GM18951 (cell line): ENCODE data around the gene SNRNP70.
A peak's percentile ranks its signal among the peaks of the same experiment; 100 is the strongest.

Source experiments
- POLR2A ChIP-seq: IDR thresholded peaks from 4 replicates; pipeline ENCODE4 v1.6.1; 2011; ENCODE audit warnings: mild to moderate bottlenecking; ENCODE audit not compliant: insufficient read length, insufficient read depth; ENCODE audit errors: extremely low read depth
- in situ Hi-C: fragments of 300-500 bp; cut with MboI; formaldehyde crosslinking; loops from one replicate; pipeline ENCODE4 v1.12.0; 2022; ENCODE audit warnings: low sequenced_read_pairs, mixed read lengths, inconsistent platforms; ENCODE audit not compliant: unreplicated experiment

Gene SNRNP70

GRCh38 chr19:49101160-49101559, 15.9 kb downstream of the SNRNP70 start:
- in situ Hi-C loops = no loop called here
- no peak for TF ChIP-seq POLR2A

DNA sequence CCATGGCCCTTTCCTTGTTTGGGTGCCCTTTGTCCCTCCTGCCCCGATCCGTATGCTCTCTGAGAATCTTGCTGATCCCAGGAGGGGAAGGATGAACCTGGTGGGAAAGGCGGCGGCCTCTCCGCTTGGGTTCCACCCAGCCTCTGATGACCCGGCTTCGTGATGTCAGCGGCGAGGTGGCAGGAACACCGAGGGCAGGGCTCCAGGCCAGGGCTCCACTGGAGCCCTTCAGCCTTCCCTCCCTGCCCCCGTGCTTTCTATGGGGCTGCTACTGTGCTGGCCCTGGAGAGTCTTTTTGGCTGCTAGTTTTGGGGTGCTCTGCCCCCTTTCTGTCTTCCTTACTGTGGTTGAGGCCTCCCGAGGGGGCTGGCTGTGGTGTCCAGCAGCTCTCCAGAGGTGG, 17.1 kb downstream of the SNRNP70 start:
- no peak for TF ChIP-seq POLR2A
- in situ Hi-C loops = no loop called here

DNA sequence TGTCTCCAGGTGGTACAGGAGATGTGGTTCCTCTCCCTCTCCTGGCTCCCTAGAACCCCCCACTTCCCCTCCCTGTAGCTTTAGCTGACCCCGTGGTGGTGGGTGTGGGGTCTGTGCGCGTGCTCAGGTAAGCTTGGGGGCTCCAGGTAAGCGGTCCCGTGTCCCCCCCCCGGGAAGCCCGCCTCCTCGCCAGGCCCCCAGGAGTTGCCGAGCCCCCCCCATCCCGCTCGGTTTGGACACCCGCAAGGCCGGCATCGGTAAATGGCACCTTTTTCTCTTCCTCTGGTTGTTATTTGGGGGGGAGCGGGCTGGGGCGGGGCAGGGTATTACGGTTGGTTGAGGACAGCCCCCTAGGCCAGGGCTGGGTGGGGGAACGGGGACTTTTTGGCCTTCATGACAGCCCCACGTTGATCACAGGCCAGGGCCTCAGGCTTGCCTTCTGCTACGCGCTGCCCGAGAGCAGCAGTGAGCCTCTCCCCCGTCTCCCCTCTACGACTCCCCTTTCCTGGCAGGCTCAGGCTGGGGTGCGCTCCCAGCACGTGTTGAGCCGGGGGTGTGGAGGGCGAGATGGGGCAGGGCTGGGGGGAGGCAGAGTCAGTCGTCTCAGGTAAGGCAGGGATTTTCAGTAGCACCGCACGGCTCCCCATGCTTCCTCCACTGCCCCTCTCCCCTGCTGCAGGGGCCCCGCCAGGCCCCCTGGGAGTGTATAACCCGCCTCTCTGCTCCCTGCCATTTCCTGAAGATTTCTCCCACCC, 18.3 kb downstream of the SNRNP70 start:
- in situ Hi-C loops = no loop called here
- TF ChIP-seq POLR2A = no peak

- in situ Hi-C loops = no loop called here
These were observed 19.1 kb downstream of the SNRNP70 start for GRCh38 chr19:49104229-49104864.

GRCh38 chr19:49106648-49107135, 21.4 kb downstream of the SNRNP70 start:
- in situ Hi-C loops = no loop called here
- no peak for TF ChIP-seq POLR2A

More at GRCh38 chr19:49104229-49104864, 19.1 kb downstream of the SNRNP70 start:
- TF ChIP-seq POLR2A = no peak

- no peak for TF ChIP-seq POLR2A
- in situ Hi-C loops = no loop called here
These were observed 22.6 kb downstream of the SNRNP70 start for GRCh38 chr19:49107625-49108459.

DNA sequence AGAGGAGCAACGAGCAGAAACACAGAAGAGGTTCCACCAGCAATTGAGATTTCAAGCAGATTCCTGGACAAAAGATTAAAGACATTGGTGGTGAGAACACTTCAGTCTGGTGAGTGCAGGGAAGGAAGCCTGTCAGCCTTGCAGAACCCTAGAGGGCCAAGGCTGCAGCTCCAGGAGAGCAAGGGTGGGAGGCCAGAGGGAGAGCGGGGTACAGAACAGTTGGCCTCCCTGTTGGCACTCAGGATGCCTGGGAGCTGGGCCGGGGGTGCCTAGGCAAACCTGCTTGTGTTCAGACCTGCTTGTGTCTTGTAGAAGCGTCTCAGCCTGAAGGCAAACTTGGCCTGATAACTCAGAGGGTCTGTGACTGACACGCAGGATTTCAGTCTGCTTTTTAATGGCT, 23.8 kb downstream of the SNRNP70 start:
- no peak for TF ChIP-seq POLR2A
- in situ Hi-C loops = no loop called here

DNA sequence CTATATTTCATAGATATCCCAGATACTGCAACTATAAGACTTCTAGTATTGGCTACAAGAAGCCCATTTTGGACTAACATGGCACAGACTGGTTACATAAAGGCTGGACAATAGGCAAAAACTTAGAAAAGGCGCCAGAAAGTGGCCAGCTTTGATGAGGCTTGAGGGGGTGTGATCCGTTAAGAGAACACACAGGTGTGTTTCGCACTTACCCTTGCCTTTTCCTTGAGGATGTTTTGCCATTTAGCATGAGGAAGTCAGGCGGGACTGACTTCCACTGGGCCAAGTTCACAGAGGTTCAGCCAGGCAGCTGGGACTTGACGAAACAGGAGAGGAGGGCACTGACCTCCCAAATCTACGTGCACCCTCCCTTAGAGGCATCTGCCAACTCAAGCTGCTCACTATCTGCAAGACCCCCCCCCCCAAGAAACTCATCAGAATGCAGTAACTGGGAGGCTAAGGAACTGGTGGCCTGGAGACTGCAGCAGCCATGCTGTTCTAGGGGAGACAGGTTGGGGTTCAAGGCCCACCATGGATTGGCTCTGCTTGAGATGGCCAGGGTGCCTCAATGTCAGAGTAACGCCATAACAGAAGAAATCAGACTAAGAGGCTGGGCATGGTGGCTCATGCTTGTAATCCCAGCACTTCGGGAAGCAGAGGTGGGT, 24.4 kb downstream of the SNRNP70 start:
- no peak for TF ChIP-seq POLR2A
- in situ Hi-C loops = no loop called here

GRCh38 chr19:49110567-49110966, 25.3 kb downstream of the SNRNP70 start:
- in situ Hi-C loops = no loop called here
- TF ChIP-seq POLR2A = no peak

DNA sequence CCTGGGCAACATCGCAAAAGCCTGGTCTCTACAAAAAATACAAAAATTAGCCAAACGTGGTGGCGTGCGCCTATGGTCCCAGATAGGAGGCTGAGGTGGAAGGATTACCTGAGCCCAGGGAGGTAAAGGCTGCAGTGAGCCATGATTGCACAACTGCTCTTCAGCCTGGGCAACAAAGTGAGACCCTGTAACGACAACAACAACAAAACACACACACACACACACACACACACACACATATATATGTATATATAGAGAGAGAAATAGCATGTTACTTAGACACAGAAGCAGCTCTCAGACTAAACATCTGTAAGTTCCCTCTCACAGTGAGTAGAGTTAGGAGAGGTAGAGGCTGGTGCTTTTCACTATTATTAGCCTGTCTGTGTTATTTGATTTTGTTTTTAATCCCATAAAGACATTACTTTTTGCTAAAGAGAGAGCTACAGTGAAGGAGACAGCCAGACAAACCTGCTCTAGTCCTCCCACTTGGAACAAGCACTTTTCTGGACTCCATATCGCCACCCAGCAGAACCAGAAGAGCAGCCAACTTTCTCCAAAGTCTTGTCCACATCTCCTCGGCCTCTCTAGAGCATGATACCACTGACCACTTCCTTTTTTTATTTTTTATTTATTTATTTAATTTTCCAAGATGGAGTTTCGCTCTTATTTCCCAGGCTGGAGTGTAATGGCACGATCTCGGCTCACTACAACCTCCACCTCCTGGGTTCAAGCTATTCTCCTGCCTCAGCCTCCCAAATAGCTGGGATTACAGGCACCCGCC, 26.2 kb downstream of the SNRNP70 start:
- TF ChIP-seq POLR2A = no peak
- in situ Hi-C loops = no loop called here

DNA sequence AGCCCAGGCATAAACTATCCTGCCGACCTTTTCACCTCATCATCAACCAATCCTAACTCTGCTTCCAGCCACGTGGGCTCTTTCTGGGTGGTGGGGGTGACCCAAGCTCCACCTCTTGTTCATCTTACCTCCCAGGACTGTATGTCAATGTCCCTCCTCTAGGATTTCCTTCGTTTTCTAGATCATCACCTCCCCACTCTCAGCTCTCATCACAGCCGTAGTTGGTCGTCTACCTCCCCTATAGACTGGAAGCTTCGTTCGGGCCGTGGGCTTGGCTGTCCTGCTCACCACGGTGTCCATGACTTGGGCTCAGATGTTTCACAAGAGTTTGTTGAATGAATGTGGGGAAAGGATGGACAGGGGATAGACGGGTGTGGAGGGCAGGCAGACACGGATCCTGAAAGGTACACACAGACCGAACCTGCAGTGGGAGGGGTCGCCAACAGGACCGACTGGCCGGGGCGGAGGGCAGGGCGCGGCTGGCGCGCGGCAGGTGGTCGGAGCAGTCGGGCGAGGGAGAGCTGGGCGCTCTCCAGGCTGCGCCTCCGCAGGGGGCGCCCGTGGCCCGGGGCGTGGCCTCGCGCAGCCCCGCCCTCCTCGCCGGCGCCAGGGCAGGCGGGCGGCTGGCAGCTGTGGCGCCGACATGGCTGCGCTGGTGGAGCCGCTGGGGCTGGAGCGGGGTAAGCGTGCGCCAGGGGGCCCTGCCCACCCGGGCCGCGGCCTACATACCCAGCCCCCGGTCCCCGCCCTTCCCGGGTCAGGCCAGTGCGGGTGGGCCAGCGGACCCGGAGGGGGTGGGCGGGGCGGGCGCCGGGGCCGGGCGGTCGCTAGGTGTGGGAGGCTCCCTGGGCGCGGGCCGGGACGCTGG, 28.7 kb downstream of the SNRNP70 start, which contains the start of gene LIN7B:
Gene LIN7B (plus strand): TSS at position 609 of the 868 bp plus-strand sequence. CDS start 35 bp downstream, at position 644.
- in situ Hi-C loops = no loop called here
- TF ChIP-seq POLR2A = peak; percentile 47
